Thyroid gland (tissue), 4 donors: ENCODE measurements around the gene MT1HL1.

Experiments
- CTCF ChIP-seq, 6 experiments: fragments of 200-600 bp in 3 of 6; fragments of 450-650 bp in 3 of 6; sonication (generic) in 3 of 6; IDR thresholded peaks; one replicate each; pipeline ENCODE4 v1.5.1; 2016 to 2019; ENCODE audit warnings: antibody characterized with exemption in 6 of 6, mild to moderate bottlenecking in 2 of 6, inconsistent platforms in 1 of 6, moderate library complexity in 1 of 6
- POLR2A ChIP-seq, 2 donors: fragments of 450-650 bp; IDR thresholded peaks; one replicate each; pipeline ENCODE4 v1.6.1; 2017; ENCODE audit warnings: antibody characterized with exemption in 2 of 2, mild to moderate bottlenecking in 2 of 2, moderate library complexity in 1 of 2

GRCh38 chr1:236959112-236959511 is 45.1 kb downstream of the MT1HL1 start:
- TF ChIP-seq CTCF (IDR thresholded peaks at IDR 0.05) (no peak), POLR2A (IDR thresholded peaks at IDR 0.05) (no peak)
